GM10248 (cell line): ENCODE data around the gene ABCG1.

ENCODE experiments used
- CTCF ChIA-PET: fragments of 300-600 bp; sonication (Branson Sonifier 250); formaldehyde crosslinking; extraction: SDS; loops from one replicate; lab custom pipeline; 2021; ENCODE audit warnings: antibody characterized with exemption; lab: Yijun Ruan, JAX
- POLR2A ChIA-PET: fragments of 350-650 bp; sonication (Branson Sonifier 250); formaldehyde crosslinking; extraction: SDS; loops from one replicate; lab custom pipeline; 2020; ENCODE audit warnings: antibody characterized with exemption; lab: Yijun Ruan, JAX
- DNase-seq: peaks from one replicate; pipeline ENCODE4 v3.0.0; 2012; ENCODE audit errors: extremely low spot score
- CTCF ChIP-seq: IDR thresholded peaks from 2 replicates; pipeline ENCODE4 v1.5.1; 2012; ENCODE audit warnings: mild to moderate bottlenecking, low read depth; ENCODE audit errors: extremely low read depth, missing control alignments, control extremely low read depth

The ABCG1 gene

GRCh38 chr21:42302794-42303193 is 83.9 kb downstream of the ABCG1 start:
- CTCF ChIA-PET: interaction anchor here (1.0 to 3.3 kb wide), 5 partner anchors 8 to 195 kb away, joined by 3 to 23 read pairs (median 4); no protein-coding TSS in a partner anchor
- TF ChIP-seq CTCF: no peak
- DNase-seq: no peak
- POLR2A ChIA-PET: no interaction called here

DNA sequence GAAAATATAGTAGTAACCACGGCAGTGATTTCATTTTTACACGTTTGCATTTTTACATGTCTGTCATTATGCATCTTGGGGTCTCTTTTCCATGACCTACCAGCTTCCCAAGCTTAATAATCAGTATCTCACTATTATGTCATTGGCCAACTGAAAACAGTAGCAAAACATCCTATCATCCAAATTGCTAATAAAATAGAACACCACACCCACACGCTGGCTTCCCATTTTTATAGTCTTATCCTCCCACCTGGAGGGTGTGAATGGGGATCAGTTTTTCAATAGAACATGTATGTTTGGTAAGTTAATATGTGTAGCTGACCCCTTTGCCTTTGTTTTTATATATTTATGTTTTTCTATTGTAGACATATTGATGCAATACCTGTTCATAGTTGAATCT is 84.5 kb downstream of the ABCG1 start:
- no peak for DNase-seq
- CTCF ChIA-PET: interaction anchor here (1.0 to 1.8 kb wide), 2 partner anchors 9 to 148 kb away, joined by 4 read pairs; no protein-coding TSS in a partner anchor
- POLR2A ChIA-PET: no interaction called here
- no peak for TF ChIP-seq CTCF

DNA sequence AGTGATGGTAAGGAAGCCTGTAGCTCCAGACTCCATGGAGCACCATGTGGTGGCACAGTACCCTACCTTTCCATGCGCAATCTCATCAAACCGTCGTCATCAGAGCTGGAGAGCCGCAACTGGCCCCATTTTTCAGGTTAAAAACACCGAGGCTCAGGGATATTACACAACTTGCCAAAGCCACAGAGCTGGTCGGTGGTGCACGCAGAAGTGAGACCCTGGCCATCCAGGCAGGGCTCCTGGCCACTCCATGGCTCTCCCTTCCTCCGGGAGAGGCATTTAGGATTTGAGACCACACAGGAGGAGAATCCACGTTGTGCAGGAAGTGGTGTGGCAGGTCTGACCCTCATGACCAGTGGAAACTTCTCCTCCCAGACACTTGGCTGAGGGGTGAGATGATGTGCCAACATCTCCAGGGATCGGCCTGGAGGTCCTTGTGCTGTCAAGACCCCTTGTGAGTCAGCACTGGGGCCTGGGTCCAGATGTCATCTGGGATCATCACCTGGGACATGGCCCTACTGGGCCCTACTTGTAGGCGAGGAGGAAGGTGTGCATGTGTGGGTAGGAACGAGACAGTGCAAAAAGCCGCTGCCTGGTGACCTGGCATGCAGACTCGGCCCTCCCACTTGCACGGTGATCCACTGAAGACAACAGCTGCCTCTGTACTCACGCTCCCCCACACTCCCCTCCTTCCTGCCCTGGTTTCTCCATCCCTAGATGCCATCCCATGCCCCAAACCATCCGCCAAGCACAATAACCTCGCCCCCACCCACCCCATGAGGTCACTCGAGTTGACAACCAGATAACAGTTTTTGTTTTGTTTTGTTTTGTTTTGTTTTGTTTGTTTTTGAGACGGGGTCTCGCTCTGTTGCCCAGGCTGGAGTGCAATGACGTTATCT is 85.9 kb downstream of the ABCG1 start:
- ChIA-PET POLR2A (no interaction called here), CTCF (no interaction called here)
- no peak for DNase-seq
- no peak for TF ChIP-seq CTCF

DNA sequence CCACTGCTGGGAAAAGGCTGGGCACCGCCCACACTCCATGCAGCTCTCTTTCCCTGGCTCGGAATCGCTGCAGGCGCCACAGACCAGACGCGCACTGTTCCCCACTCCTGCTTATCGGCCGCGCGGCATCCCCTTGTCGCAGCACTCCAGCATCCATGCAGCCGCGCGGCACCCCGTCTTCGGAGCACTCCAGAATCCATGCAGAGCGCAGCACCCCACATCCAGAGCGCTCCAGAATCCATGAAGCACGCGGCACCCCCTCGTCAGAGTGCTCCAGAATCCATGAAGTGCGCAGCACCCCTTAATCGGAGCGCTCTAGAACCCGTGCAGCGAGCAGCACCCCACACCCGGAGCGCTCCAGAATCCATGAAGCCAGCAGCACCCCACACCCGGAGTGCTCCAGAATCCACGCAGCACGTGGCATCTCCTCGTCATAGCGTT is 86.8 kb downstream of the ABCG1 start:
- POLR2A ChIA-PET: no interaction called here
- TF ChIP-seq CTCF: no peak

GRCh38 chr21:42306366-42307035 is 87.6 kb downstream of the ABCG1 start:
- TF ChIP-seq CTCF: no peak
- CTCF ChIA-PET: interaction anchor here (1.0 kb wide), 1 partner anchor 8 kb away, joined by 4 read pairs; no protein-coding TSS in a partner anchor
- no peak for DNase-seq
- POLR2A ChIA-PET: no interaction called here

More for the DNA sequence above, 86.8 kb downstream of the ABCG1 start:
- CTCF ChIA-PET: interaction anchor here (1.0 kb wide), 1 partner anchor 9 kb away, joined by 4 read pairs; no protein-coding TSS in a partner anchor
- no peak for DNase-seq

- CTCF ChIA-PET: no interaction called here
- DNase-seq: no peak
- POLR2A ChIA-PET: no interaction called here
- TF ChIP-seq CTCF: no peak
Observed at GRCh38 chr21:42307106-42307505, 88.2 kb downstream of the ABCG1 start.
